Trophoblast cell (in vitro differentiated cells and primary cell): ENCODE data around the gene HIBADH.

Experiments
- DNase-seq, 2 donors: peaks; one replicate each; pipeline ENCODE4 v3.0.0-alpha.2; 2016
- H2AFZ ChIP-seq: 2 replicates; pipeline ENCODE4 v1.6.1; 2013; ENCODE audit warnings: low read length, moderate library complexity, mild to moderate bottlenecking; ENCODE audit not compliant: insufficient read depth, poor library complexity
- H2AK5ac ChIP-seq: 2 replicates; pipeline ENCODE4 v1.6.1; 2013; ENCODE audit warnings: mild to moderate bottlenecking, low read length
- H2BK120ac ChIP-seq: 2 replicates; pipeline ENCODE4 v1.6.1; 2013; ENCODE audit warnings: low read length, mild to moderate bottlenecking, moderate library complexity; ENCODE audit not compliant: insufficient read depth, poor library complexity
- H2BK12ac ChIP-seq: 2 replicates; pipeline ENCODE4 v1.6.1; 2013; ENCODE audit warnings: mild to moderate bottlenecking, low read length, moderate library complexity
- H2BK5ac ChIP-seq: 2 replicates; pipeline ENCODE4 v1.6.1; 2013; ENCODE audit warnings: low read length, low read depth, moderate library complexity, mild to moderate bottlenecking; ENCODE audit not compliant: poor library complexity
- H3K14ac ChIP-seq: 2 replicates; pipeline ENCODE4 v1.6.1; 2013; ENCODE audit warnings: mild to moderate bottlenecking, low read length
- H3K18ac ChIP-seq: 2 replicates; pipeline ENCODE4 v1.6.1; 2013; ENCODE audit warnings: mild to moderate bottlenecking, low read length
- H3K23ac ChIP-seq: 2 replicates; pipeline ENCODE4 v1.6.1; 2013; ENCODE audit warnings: low read length
- H3K27ac ChIP-seq: 2 replicates; pipeline ENCODE4 v1.5.1; 2013; ENCODE audit warnings: low read depth, mild to moderate bottlenecking, inconsistent platforms, low read length, moderate library complexity
- H3K27me3 ChIP-seq: 2 replicates; pipeline ENCODE4 v1.6.1; 2013; ENCODE audit warnings: inconsistent platforms, mild to moderate bottlenecking, low read length, moderate library complexity; ENCODE audit not compliant: insufficient read depth
- H3K36me3 ChIP-seq, 2 experiments: 1 replicate in 1 of 2; 2 replicates in 1 of 2; pipeline ENCODE4 v1.6.1; 2013; ENCODE audit warnings: low read length in 2 of 2, mild to moderate bottlenecking in 2 of 2, moderate library complexity in 1 of 2; ENCODE audit not compliant: insufficient read depth in 2 of 2, control insufficient read depth in 1 of 2
- H3K4ac ChIP-seq: 2 replicates; pipeline ENCODE4 v1.6.1; 2013; ENCODE audit warnings: low read depth, mild to moderate bottlenecking, low read length, moderate library complexity
- H3K4me1 ChIP-seq, 2 experiments: 1 replicate in 1 of 2; 2 replicates in 1 of 2; pipeline ENCODE4 v1.6.1; 2013; ENCODE audit warnings: low read length in 2 of 2, mild to moderate bottlenecking in 2 of 2, moderate library complexity in 1 of 2; ENCODE audit not compliant: insufficient read depth in 2 of 2, control insufficient read depth in 1 of 2
- H3K4me2 ChIP-seq: 2 replicates; pipeline ENCODE4 v1.6.1; 2013; ENCODE audit warnings: inconsistent platforms, mild to moderate bottlenecking, low read length, moderate library complexity
- H3K4me3 ChIP-seq: 2 replicates; pipeline ENCODE4 v1.5.1; 2013; ENCODE audit warnings: mild to moderate bottlenecking, low read depth, low read length, inconsistent platforms
- H3K79me1 ChIP-seq: one replicate; pipeline ENCODE4 v1.6.1; 2013; ENCODE audit warnings: low read length
- H3K79me2 ChIP-seq: 2 replicates; pipeline ENCODE4 v1.6.1; 2013; ENCODE audit warnings: low read length, mild to moderate bottlenecking; ENCODE audit not compliant: control insufficient read depth, insufficient read depth, poor library complexity
- H3K9ac ChIP-seq: 2 replicates; pipeline ENCODE4 v1.6.1; 2013; ENCODE audit warnings: mild to moderate bottlenecking, low read length
- H3K9me3 ChIP-seq: 2 replicates; pipeline ENCODE4 v1.6.1; 2013; ENCODE audit warnings: low read depth, mild to moderate bottlenecking, control low read depth, inconsistent platforms, low read length; ENCODE audit not compliant: insufficient read depth
- H4K12ac ChIP-seq: 2 replicates; pipeline ENCODE4 v1.6.1; 2013; ENCODE audit warnings: low read depth, mild to moderate bottlenecking, low read length, moderate library complexity
- H4K8ac ChIP-seq: 2 replicates; pipeline ENCODE4 v1.6.1; 2013; ENCODE audit warnings: low read depth, mild to moderate bottlenecking, low read length, moderate library complexity
- H4K91ac ChIP-seq: one replicate; pipeline ENCODE4 v1.6.1; 2013; ENCODE audit warnings: low read depth, mild to moderate bottlenecking, low read length, moderate library complexity
- WGBS: extraction: QIAGEN DNeasy Blood & Tissue Kit; methylation state at CpG from one replicate; pipeline ENCODE4 v1.1.7; 2013; ENCODE audit warnings: missing lambda C conversion rate; ENCODE audit not compliant: insufficient read length, insufficient coverage; ENCODE audit errors: extremely low coverage; 5-methylcytosine and 5-hydroxymethylcytosine counted together

HIBADH gene

GRCh38 chr7:27555670-27556069, 107.0 kb downstream of the HIBADH start:
- H4K8ac ChIP-seq = no peak overlapping the region
- H3K4me1 ChIP-seq = no peaks in the 10 kb centered on the region
- no peak for DNase-seq
- no peaks in the 10 kb centered on the region for H3K27me3 ChIP-seq
- H4K12ac ChIP-seq = no peak overlapping the region
- no peak overlapping the region for H3K27ac ChIP-seq
- H4K91ac ChIP-seq = no peak overlapping the region
- H3K4me2 ChIP-seq = no peak overlapping the region
- no peaks in the 10 kb centered on the region for H3K9me3 ChIP-seq
- H3K23ac ChIP-seq = no peak overlapping the region
- no peaks in the 10 kb centered on the region for H3K79me1 ChIP-seq
- WGBS = no CpG with 5 or more reads among the region's 2 CpGs
- no peak overlapping the region for H3K14ac ChIP-seq
- no peak overlapping the region for H3K18ac ChIP-seq
- no peak overlapping the region for H3K4me3 ChIP-seq
- H2BK120ac ChIP-seq = no peak overlapping the region
- H2AK5ac ChIP-seq = no peak overlapping the region
- no peak overlapping the region for H3K4ac ChIP-seq
- H3K79me2 ChIP-seq = no peaks in the 10 kb centered on the region
- H2AFZ ChIP-seq = no peak overlapping the region
- H3K36me3 ChIP-seq = no peaks in the 10 kb centered on the region
- no peak overlapping the region for H2BK5ac ChIP-seq
- H2BK12ac ChIP-seq = no peak overlapping the region
- no peak overlapping the region for H3K9ac ChIP-seq

GRCh38 chr7:27554826-27555225, 107.9 kb downstream of the HIBADH start:
- Histone ChIP-seq H3K4me3 (no peak overlapping the region), H3K4ac (no peak overlapping the region), H3K36me3 (no peaks in the 10 kb centered on the region), H2BK5ac (no peak overlapping the region), H2AFZ (no peak overlapping the region), H2BK12ac (no peak overlapping the region), H3K4me2 (no peak overlapping the region), H3K79me2 (no peaks in the 10 kb centered on the region), H3K9me3 (no peaks in the 10 kb centered on the region), H3K79me1 (no peaks in the 10 kb centered on the region), H4K91ac (no peak overlapping the region), H3K4me1 (no peaks in the 10 kb centered on the region), H3K23ac (no peak overlapping the region), H2BK120ac (no peak overlapping the region), H4K12ac (no peak overlapping the region), H3K9ac (no peak overlapping the region), H3K27me3 (no peaks in the 10 kb centered on the region), H3K18ac (no peak overlapping the region), H4K8ac (no peak overlapping the region), H2AK5ac (no peak overlapping the region), H3K14ac (no peak overlapping the region), H3K27ac (no peak overlapping the region)
- no CpG with 5 or more reads among the region's 1 CpG for WGBS
- no peak for DNase-seq

- Histone ChIP-seq H3K4ac (no peak overlapping the region), H3K9me3 (no peaks in the 10 kb centered on the region), H3K79me1 (no peaks in the 10 kb centered on the region), H3K36me3 (no peaks in the 10 kb centered on the region), H3K14ac (no peak overlapping the region), H4K12ac (no peak overlapping the region), H3K27me3 (no peaks in the 10 kb centered on the region), H3K4me1 (no peaks in the 10 kb centered on the region), H2BK12ac (no peak overlapping the region), H3K23ac (no peak overlapping the region), H2BK5ac (no peak overlapping the region), H3K4me3 (no peak overlapping the region), H3K27ac (no peak overlapping the region), H4K8ac (no peak overlapping the region), H3K18ac (no peak overlapping the region), H2BK120ac (no peak overlapping the region), H4K91ac (no peak overlapping the region), H2AK5ac (no peak overlapping the region), H3K4me2 (no peak overlapping the region), H3K9ac (no peak overlapping the region), H3K79me2 (no peaks in the 10 kb centered on the region), H2AFZ (no peak overlapping the region)
- no peak for DNase-seq
- no CpG with 5 or more reads among the region's 5 CpGs for WGBS
Observed at GRCh38 chr7:27553273-27553672, 109.4 kb downstream of the HIBADH start.

DNA sequence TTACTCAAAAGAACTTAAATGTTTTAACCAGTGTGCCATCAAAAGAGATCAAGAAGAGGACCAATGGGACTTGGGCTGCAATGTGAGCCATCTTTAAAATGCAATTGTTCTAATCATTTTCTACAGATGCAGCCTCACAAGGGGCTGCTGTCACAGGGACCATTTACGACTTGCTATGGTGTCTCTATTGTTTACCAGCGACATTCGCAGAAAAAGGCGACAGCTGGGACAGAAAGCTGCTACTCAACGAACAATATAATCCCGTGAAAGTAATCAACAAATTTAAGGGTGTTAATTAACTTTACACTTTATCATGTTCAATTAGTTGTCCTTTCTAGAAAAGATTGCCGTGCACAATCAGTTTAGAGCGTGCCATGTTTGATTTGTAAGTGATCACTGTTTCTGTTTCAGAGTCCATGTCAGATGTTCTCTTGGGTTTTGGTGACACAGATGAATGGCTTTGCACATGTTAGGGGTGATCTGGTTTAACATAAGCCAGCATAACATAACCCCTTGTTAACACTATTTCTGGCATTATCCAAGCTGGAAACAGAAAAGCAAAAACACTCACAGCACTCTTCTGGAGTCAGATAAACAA, 110.8 kb downstream of the HIBADH start:
- DNase-seq = no peak

More for the DNA sequence above, 110.8 kb downstream of the HIBADH start:
- Histone ChIP-seq H3K9ac (no peak overlapping the region), H3K23ac (no peak overlapping the region), H3K4me2 (no peak overlapping the region), H3K27ac (no peak overlapping the region), H2BK5ac (no peak overlapping the region), H4K8ac (no peak overlapping the region), H2BK12ac (no peak overlapping the region), H2BK120ac (no peak overlapping the region), H3K27me3 (no peaks in the 10 kb centered on the region), H2AFZ (no peak overlapping the region), H4K12ac (no peak overlapping the region), H3K18ac (no peak overlapping the region), H3K79me1 (no peaks in the 10 kb centered on the region), H2AK5ac (no peak overlapping the region), H3K79me2 (no peaks in the 10 kb centered on the region), H3K36me3 (no peaks in the 10 kb centered on the region), H4K91ac (no peak overlapping the region), H3K4me1 (no peaks in the 10 kb centered on the region), H3K4ac (no peak overlapping the region), H3K14ac (no peak overlapping the region), H3K4me3 (no peak overlapping the region), H3K9me3 (no peaks in the 10 kb centered on the region)
- WGBS = no CpG with 5 or more reads among the region's 8 CpGs
